AG04449 (cell line): Measurements from ENCODE around the gene ANAPC4.

Experiments
- CTCF ChIA-PET: fragments of 350-600 bp; formaldehyde crosslinking; extraction: SDS; loops from one replicate; lab custom pipeline; 2021; ENCODE audit warnings: antibody characterized with exemption; lab: Yijun Ruan, JAX
- POLR2A ChIA-PET: fragments of 400-600, 350-600 bp; formaldehyde crosslinking; extraction: SDS; loops from one replicate; lab custom pipeline; 2020; ENCODE audit warnings: antibody characterized with exemption, inconsistent platforms; lab: Yijun Ruan, JAX
- DNase-seq: peaks from one replicate; pipeline ENCODE4 v3.0.0-alpha.2; 2010; ENCODE audit warnings: low read depth, low spot score
- H3K4me3 ChIP-seq: 2 replicates; pipeline ENCODE4 v1.5.1; 2011; ENCODE audit warnings: low read depth, mild to moderate bottlenecking, control low read depth, low read length
- CTCF ChIP-seq: IDR thresholded peaks from one replicate; pipeline ENCODE4 v1.5.1; 2011; ENCODE audit warnings: mild to moderate bottlenecking, moderate library complexity, low read length, control low read depth, inconsistent platforms; ENCODE audit not compliant: insufficient read depth; ENCODE audit errors: missing control alignments

Gene ANAPC4

GRCh38 chr4:25442863-25443307 lies 65.8 kb downstream of the ANAPC4 start:
- no peak for DNase-seq
- TF ChIP-seq CTCF = no peak
- CTCF ChIA-PET = interaction anchor here (0.7 to 7.7 kb wide), 8 partner anchors 11 to 546 kb away, joined by 3 to 464 read pairs (median 20); partner anchors contain the start of gene SMIM20
- POLR2A ChIA-PET = no interaction called here
- no peak overlapping the region for H3K4me3 ChIP-seq

- ChIA-PET CTCF (interaction anchor here (1.2 to 7.7 kb wide), 4 partner anchors 10 to 452 kb away, joined by 3 to 464 read pairs (median 52); no protein-coding TSS in a partner anchor), POLR2A (no interaction called here)
- TF ChIP-seq CTCF = no peak
- no peak overlapping the region for H3K4me3 ChIP-seq
- DNase-seq = no peak
Measured at GRCh38 chr4:25443851-25444250, 66.8 kb downstream of the ANAPC4 start.

- DNase-seq = no peak
- ChIA-PET POLR2A (no interaction called here), CTCF (interaction anchor here (3.5 kb wide), 1 partner anchor 322 kb away, joined by 30 read pairs; no protein-coding TSS in a partner anchor)
- H3K4me3 ChIP-seq = no peak overlapping the region
- TF ChIP-seq CTCF = no peak
Measured at GRCh38 chr4:25446611-25447010, 69.5 kb downstream of the ANAPC4 start.

GRCh38 chr4:25448379-25449109 lies 71.5 kb downstream of the ANAPC4 start:
- H3K4me3 ChIP-seq = no peak overlapping the region
- CTCF ChIA-PET = interaction anchor here (0.7 to 12.6 kb wide), 6 partner anchors 7 to 320 kb away, joined by 3 to 101 read pairs (median 5); partner anchors contain the start of gene ZCCHC4
- peak; percentile 44 for DNase-seq
- POLR2A ChIA-PET = no interaction called here
- TF ChIP-seq CTCF = no peak

GRCh38 chr4:25449270-25449669 lies 72.2 kb downstream of the ANAPC4 start:
- CTCF ChIA-PET = interaction anchor here (0.7 to 12.6 kb wide), 5 partner anchors 8 to 319 kb away, joined by 3 to 101 read pairs (median 5); partner anchors contain the start of gene ZCCHC4
- no peak for TF ChIP-seq CTCF
- DNase-seq = no peak
- POLR2A ChIA-PET = no interaction called here
- no peak overlapping the region for H3K4me3 ChIP-seq

- no peak overlapping the region for H3K4me3 ChIP-seq
- no peak for DNase-seq
- TF ChIP-seq CTCF = no peak
- ChIA-PET CTCF (interaction anchor here (3.5 to 12.6 kb wide), 2 partner anchors 8 to 319 kb away, joined by 30 to 101 read pairs; no protein-coding TSS in a partner anchor), POLR2A (no interaction called here)
Measured at GRCh38 chr4:25449688-25450087, 72.6 kb downstream of the ANAPC4 start.
